K562 (cell line): ENCODE measurements around the gene MARS1. TPM values are rescaled to one million over a fixed set of nuclear protein-coding genes. Genes with fewer than 3 reads are reported as not detected.

ENCODE experiments used
- ETV5 ChIP-seq: sonication (generic); formaldehyde crosslinking; IDR thresholded peaks from 2 replicates; pipeline ENCODE4 v1.4.0; 2020; ENCODE audit warnings: low read depth, mild to moderate bottlenecking, missing genetic modification reagents
- HES1 ChIP-seq: fragments of 450-650 bp; IDR thresholded peaks from 2 replicates; pipeline ENCODE4 v1.6.1; 2016; ENCODE audit warnings: low read depth, mild to moderate bottlenecking, moderate library complexity
- MEF2D ChIP-seq: conservative IDR thresholded peaks from 2 replicates; pipeline ENCODE4 v1.6.1; 2016; ENCODE audit warnings: low read depth, missing genetic modification characterization, missing compliant biosample characterization
- MGA ChIP-seq: fragments of 450-650 bp; IDR thresholded peaks from 2 replicates; pipeline ENCODE4 v1.6.1; 2016; ENCODE audit warnings: mild to moderate bottlenecking, moderate library complexity
- NCOR1 ChIP-seq: fragments of 450-650 bp; IDR thresholded peaks from 2 replicates; pipeline ENCODE4 v1.6.1; 2016; ENCODE audit warnings: mild to moderate bottlenecking, moderate library complexity
- NEUROD1 ChIP-seq: fragments of 150-350 bp; IDR thresholded peaks from 2 replicates; pipeline ENCODE4 v1.6.1; 2014; ENCODE audit warnings: borderline replicate concordance, low read length, low read depth; ENCODE audit not compliant: partially characterized antibody
- NRF1 ChIP-seq, 2 experiments: fragments of 450-650 bp; IDR thresholded peaks in 1 of 2; conservative IDR thresholded peaks in 1 of 2; 2 replicates each; pipeline ENCODE4 v1.6.1; 2014; ENCODE audit warnings: mild to moderate bottlenecking in 2 of 2
- STAT5A ChIP-seq: IDR thresholded peaks from 2 replicates; pipeline ENCODE4 v1.6.1; 2012; ENCODE audit warnings: low read length, inconsistent platforms, borderline replicate concordance
- TAL1 ChIP-seq: fragments of 450-650 bp; IDR thresholded peaks from 2 replicates; pipeline ENCODE4 v1.6.1; 2016; ENCODE audit warnings: mild to moderate bottlenecking
- TCF3 ChIP-seq: sonication (generic); formaldehyde crosslinking; IDR thresholded peaks from 2 replicates; pipeline ENCODE4 v1.4.0; 2020; ENCODE audit warnings: mild to moderate bottlenecking, missing genetic modification reagents
- ZMIZ1 ChIP-seq, 2 experiments: fragments of 150-350 bp in 1 of 2; IDR thresholded peaks; 2 replicates each; pipeline ENCODE4 v1.6.1; 2012 to 2016; ENCODE audit warnings: low read depth in 2 of 2, low read length in 2 of 2, mild to moderate bottlenecking in 1 of 2, moderate library complexity in 1 of 2
- ZNF311 ChIP-seq: fragments of 250-450 bp; sonication (Bioruptor Pico); IDR thresholded peaks from 2 replicates; pipeline ENCODE4 v1.4.0; 2020; ENCODE audit warnings: mild to moderate bottlenecking, moderate library complexity
- polyA plus RNA-seq, 8 experiments: library from polyadenylated mRNA; depleted of rRNA in 4 of 8; stranded (reverse) in 5 of 8; unstranded in 3 of 8; fragments of >200 nt; fragmentation: Nextera tagmentation in 2 of 8; fragmentation: Illumina TruSeq in 1 of 8; extraction: Ambion mirVana in 2 of 8; extraction: Trizol in 1 of 8; gene quantifications; 2 replicates each; pipeline versions ENCODE4 v1.2.1 to v1.2.3, GENCODE V29; 2011 to 2014; ENCODE audit warnings: inconsistent platforms in 1 of 8, missing spikeins in 1 of 8
- total RNA-seq, 7 experiments: library from RNA; depleted of rRNA in 6 of 7; stranded (reverse); fragments of >200 nt in 6 of 7; fragmentation: Illumina TruSeq in 2 of 7; extraction: Trizol in 2 of 7; gene quantifications; 2 replicates each; pipeline versions ENCODE4 v1.2.1 to v1.2.3, GENCODE V29; 2011 to 2021; ENCODE audit warnings: low replicate concordance in 1 of 7

MARS1 gene
- total and polyA plus RNA-seq, 9 of the 15 experiments (the other 6 are each of a cell fraction or from before 2014, with no cell fraction given), result 117 to 382 (median 220) TPM

- TF ChIP-seq HES1 (peak; percentile 76), ZNF311 (CRISPR knock-in tag) (0 out of 2 replicates have a peak, but pooled peaks have one; percentile 69), NRF1 (conservative IDR thresholded peaks at IDR 0.05 in 1 of 2, IDR thresholded peaks at IDR 0.05 in 1 of 2) (peak; percentile 70 to 76), MEF2D (tag) (peak; percentile 49; the same call in 1 of the 2 replicates), ETV5 (CRISPR knock-in tag) (peak; percentile 98), NCOR1 (peak; percentile 94), TCF3 (peak; percentile 97), ZMIZ1 (IDR thresholded peaks at IDR 0.05; ENCODE audit: low read depth in 2 of 2, low read length in 2 of 2) (peak in 1 of 2 experiments; percentile 83; a peak in 2 of 4 replicates), NEUROD1 (peak; percentile 80), TAL1 (peak; percentile 94), MGA (peak; percentile 97), STAT5A (peak; percentile 85)
These were observed 51.4 kb downstream of the MARS1 start (continued) for GRCh38 chr12:57539134-57539768.
